HG02571 (cell line): Measurements from ENCODE around the gene SORL1-AS1.
"Not testable (repeated sequence)": the region's sequence is repeated elsewhere in the genome, so short reads cannot be mapped to it uniquely, and the experiment has no call there.

Experiments used
- ATAC-seq: cut with Tn5 transposase; IDR thresholded peaks from one replicate; pipeline ENCODE4 v1.9.1; 2021; ENCODE audit warnings: mild to moderate bottlenecking, moderate library complexity; ENCODE audit not compliant: unreplicated experiment

The SORL1-AS1 gene

DNA sequence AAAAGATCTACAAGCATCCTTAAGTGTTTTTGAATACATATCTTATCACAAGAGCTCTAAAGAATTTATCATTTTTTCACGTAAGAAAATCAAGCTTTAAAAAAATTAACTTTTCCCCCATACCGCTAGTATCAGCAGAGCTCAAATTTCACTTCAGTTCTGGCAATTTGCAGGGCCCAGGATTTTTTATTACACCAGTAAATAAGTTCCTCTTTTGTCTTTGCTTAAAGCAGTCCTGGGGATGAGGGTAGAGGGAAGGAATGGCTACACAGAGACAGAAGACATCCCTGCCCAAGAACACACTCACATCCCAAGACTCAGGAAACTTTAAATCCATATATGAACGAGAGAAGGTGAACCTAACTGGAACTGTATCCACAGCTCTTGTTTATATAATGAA, 23.2 kb downstream of the SORL1-AS1 start:
- no peak for ATAC-seq

DNA sequence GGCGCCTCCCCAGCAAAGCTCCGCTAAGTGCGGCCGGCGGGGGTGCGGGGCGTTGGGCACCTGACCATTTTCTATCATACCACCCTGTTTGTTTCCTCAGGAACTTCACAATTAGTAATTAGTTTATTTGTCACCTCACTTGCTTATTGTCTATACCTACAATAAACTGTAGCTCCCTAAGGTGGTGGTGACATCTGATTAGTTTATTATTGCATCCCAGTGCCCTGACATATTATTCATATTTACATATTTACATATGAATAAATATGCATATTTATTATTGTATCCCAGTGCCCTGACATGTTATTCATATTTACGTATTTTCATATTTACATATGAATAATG, 25.4 kb downstream of the SORL1-AS1 start:
- ATAC-seq, result no peak

DNA sequence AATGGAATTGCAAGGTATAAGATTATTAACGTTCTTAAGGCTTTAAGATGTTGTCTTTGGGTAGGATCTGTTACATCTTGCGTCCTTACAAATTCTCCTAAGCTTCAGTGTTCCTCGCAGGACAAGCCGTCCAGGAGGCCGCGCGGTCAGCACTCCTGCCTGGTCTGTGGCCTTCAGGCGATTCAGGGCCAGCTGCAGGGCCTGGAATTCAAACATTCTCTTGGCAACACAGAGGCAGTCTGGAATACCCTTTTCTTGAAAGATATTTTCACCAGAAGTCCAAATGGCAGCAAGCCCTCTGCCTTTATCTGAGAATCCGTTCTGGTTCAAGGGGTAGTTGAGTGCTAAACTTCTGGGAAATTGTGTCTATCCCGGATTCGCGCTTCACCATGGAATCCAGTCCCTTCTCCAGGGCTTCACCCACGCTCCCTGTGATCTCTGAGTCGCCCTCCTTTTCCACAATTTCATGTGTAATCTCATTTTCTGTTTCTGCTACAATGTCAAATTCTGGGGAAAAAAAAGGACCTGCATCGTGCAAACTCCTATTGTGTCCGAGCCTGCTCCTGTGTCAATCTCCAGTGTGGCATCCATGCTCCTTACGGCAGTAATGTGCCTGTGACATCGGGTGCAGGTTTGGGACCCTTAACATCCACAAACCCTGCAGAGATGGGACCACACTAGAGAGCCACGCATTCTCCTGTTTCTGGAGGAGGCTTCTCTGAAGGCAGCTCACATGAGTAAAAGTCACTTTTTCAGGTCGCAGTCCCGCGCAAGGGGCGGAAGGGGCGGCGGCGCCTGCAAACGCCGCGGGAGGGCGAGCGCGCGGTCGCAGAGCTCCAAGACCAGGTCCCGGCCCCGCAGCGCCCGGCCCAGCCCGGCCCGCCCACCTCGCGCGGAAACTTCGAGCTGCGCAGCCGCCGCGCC, 26.0 kb downstream of the SORL1-AS1 start:
- ATAC-seq, result no peak

DNA sequence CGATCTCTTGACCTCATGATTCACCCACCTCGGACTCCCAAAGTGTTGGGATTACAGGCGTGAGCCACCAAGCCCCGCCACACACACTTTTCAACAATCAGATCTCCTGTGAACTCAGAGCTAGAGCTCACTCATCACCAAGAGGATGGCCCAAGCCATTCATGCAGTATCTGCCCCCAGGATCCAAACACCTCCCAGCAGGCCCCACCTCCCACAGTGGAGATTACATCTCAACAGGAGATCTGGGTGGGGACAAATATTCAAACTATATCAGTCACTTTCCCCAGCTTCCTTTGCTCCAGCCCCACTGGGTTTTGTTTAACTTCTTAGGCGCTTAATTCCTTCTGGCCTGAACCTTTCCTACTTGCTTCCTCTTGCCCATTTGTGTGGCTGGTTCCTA, 26.9 kb downstream of the SORL1-AS1 start:
- ATAC-seq, result no peak

DNA sequence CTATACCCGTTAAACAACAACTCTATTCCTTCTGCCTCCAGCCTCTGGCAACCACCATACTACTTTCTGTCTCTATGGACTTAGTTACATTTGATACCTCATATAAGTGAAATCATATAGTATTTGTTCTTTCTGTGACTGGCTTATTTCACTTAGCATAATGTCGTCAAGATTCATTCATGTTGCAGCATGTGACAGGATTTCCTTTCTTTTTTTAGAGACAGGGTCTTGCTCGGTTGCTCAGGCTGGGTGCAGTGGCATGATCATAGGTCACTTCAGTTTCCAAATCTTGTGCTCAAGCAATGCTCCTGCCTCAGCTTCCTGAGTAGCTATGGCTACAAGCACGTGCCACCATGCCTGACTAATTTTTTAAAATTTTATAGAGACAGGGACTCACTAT, 30.1 kb downstream of the SORL1-AS1 start:
- no peak for ATAC-seq

DNA sequence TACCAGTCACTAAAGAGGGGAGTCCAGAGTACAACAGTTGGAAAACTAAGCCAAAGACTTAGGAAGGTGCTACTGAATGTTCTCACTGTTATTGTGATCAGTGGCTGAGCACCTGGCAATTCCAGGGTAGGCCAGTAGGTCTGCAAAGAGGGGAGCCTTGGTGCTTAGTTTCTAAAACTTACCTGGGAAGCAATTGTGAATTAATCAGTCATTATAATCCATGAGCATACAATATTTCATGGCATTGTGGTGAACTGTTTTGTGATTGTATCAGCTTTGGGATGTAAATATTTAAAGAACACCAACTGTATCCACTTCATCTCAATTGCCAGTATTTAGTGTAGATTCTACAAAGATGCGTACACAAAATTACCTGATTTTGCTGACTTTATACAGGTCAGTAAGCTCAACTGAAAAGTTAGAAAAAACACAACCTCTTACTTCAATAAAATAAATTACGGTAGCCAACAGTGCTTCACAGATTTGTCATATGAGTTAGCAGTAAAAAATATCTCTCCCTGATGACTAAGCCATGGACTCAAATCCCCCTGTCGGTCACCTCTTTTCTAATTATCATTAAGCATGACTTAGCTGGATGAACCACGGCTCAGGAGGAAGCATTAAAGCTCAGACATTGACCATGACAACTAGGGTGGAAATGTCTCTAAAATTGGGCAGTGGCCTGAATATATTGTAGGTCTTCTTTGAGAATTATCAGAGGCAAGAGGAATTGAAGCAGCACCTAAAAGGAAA, 31.4 kb downstream of the SORL1-AS1 start:
- no peak for ATAC-seq

DNA sequence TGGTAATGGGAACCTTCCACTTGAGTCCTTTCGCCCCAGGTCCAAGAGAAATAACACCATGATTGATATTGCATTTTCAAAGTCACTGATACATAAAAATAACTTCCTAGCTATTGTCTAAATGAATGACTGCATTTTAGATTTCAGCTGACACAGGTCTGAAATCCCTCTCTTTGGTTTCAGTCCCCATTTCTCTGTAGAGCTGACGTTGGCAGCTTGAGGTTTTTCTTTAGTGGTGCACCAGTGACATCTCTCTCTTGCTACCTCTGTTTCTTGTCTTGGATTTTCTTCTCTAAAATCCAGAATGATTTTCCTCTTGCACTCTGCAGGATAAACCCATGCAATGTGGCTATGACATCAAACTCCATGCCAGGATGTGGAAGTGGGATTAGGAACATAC, 32.4 kb downstream of the SORL1-AS1 start:
- no peak for ATAC-seq

DNA sequence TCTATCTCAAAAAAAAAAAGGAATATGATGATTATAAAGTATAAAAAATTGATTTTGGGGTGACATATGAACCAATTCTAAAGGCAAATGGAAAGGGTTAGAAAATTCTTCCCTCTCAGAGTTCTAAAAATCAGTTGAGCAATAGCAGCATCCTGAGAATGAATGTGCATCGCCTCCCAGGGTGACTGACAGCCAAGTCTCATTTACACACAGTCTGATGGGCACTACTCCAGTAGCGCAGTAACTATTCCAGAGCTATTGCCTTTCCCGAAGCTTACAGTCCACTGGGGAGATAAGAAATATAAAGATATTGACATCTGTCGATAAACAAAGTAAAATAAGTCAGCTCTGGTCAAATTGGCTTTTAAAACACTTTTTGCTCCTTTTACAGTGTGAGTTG, 32.9 kb downstream of the SORL1-AS1 start:
- ATAC-seq, result no peak

DNA sequence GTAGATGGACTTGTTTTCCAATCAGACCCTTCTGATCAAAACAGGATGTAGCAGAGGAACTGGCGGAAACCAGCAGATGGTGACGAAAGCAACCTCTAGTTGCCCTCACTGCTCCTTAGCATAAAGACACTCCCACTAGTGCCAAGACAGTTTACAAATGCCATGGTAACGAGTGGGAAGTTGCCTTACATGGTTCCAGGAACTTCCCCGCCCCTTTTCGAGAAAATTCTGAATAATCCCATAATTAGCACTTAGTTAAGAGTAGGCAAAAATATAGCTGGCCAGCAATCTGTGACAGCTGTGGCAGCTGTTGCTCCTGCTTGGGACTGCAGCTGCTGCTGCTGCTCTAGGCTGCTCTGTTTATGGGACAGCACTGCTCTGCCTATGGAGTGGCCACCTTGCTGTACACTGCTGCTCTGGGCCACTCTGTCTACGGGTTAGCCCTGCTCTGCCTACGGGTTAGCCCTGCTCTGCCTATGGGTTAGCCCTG, 34.1 kb downstream of the SORL1-AS1 start:
- ATAC-seq, result no peak

DNA sequence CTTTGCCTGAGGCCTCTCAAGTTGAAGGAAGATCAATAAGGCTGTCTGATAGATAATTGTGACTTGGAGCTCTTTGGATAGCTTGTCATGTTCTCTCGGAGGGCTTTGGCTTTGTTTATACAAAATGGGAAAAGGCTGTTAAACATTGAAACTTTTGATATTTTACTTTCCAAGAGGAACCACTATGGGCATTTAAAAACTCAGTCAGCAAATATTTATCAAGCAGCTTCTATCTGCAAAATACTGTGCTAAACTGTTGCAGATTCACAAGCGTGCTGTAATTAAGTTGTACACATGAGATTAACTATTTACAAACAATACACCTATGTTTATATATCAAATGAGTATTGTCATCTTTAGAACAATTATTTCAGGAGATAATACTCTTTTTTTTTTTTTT, 35.2 kb downstream of the SORL1-AS1 start:
- ATAC-seq, result no peak

DNA sequence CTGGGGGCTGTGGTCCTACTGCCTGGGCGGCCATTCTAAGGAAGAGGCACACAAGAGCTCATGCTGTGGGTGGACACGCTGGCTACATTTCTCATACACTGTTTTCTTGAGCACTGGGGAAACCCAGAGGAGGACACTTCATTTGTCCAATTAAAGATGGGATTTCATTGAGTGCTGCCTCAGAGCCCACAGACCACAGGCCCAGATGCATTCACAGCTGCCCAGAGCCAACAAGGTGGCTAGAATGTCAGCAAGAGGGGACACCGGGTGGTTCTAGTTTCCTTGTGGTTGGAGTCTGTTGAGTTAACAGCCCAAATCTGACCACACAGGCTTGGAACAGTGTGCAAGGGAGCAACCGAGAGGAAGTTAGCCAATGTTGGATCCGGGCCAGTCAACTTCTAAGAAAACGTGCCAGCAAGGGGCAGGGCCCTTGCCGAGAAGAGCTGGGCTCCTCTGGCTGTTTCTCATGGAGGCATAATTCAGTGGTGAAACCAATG, 35.7 kb downstream of the SORL1-AS1 start:
- ATAC-seq, result no peak

DNA sequence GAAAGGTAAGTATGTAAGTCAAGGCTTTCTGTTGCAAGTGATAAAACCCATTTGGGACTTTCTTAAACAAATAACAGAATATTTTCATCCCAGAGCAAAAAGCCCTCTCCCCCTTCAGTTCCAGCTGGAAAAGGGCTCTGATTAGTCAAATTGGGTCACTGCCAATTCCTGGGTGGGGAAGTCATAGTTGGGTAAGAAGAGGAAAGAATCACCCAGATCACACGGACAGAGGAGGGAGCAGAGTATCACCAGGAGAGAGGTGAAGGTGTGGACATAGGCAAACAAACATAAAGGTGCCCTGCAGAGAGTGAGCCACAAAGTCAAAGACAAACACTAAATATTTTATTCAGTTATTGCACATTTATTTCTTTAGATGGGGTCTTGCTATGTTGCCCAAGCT, 36.9 kb downstream of the SORL1-AS1 start:
- no peak for ATAC-seq

DNA sequence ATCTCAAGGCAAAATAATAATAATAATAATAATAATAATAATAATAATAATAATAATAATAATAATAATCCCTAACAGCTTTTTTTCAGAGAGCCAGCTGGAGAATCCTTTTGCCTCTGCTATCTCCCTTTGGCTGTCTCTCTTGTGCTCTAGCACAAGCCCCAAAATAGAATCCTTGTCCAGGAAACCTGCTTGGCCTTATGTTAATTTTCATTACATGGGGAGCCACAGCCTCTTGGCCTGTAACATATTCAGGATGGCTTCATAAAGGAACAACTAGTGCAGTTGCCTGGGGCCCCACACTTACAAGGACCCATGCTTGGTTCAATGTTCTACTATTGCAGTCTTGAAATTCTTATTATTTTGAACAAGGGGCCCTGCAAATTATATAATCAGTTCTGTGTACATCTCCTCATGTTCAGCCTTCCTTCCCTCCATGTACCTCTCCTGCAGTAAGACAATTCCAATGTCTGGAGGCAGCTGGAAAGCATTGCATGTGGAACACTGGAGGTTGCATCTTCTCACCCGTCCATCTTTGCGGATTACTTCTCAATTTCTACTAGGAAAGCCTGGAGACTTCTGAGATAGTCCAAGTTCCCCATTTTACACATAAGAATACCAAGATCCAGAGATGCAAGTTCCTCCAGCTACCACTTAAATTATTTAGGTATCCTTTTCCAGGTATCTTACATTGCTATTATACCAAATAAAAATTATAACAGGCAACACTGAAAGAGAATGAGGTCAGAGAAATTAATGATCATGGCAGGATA, 38.4 kb downstream of the SORL1-AS1 start:
- no peak for ATAC-seq

DNA sequence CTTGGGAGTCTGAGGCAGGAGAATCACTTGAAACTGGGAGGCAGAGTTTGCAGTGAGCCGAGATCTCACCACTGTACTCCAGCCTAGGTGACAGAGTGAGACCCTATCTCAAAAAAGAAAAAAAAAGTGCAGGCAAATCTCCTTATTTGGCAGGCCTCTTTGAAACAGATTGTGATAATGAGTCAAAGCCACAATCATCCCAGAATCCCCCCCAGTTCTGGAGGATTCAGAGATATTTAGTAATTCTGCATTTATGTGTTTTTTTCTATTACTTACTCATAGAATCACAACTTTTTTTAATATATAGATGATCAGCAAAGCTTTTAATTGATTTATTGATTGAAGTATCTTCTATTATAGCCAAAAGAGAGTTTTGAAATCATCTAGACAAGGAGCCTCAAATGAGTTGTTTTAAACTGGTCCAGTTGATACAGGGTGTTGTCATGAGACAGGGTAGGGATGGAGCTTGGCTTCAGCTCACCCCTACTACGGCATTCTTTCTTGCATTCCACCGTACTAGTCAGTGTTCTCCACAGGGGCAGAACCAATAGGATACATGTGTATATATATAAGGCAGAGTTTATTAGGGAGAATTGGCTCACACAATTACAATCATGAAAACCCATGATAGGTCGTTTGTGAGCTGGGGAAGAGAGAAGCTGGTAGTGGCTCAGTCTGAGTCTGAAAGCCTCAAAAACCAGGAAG, 39.9 kb downstream of the SORL1-AS1 start:
- no peak for ATAC-seq

DNA sequence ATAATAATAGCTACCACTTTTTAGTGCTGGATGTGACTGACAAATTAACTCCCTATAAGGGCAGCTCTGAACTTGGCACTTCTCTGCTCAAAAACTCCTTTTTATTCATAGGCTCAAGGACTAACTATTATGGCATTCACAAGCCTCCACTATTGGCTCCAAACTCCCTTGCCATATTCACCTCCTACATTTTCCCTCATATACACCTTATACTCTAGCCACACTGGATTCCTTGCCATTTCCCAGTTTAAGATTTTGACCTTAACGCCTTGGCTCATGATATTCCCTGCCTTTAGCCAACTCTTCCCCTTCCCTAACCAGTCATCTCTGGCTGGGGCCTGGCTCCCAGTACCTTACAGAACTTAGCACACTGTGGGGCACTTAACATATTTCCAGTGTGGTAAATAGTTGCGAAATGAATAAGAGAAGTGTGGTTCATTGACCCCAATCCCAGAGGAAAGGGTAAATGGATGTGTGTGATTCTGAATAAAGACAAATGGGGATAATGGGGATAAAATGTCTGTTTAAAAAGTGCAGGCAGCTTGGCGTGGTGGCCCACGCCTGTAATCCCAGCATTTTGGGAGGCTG, 40.7 kb downstream of the SORL1-AS1 start:
- ATAC-seq, result no peak

DNA sequence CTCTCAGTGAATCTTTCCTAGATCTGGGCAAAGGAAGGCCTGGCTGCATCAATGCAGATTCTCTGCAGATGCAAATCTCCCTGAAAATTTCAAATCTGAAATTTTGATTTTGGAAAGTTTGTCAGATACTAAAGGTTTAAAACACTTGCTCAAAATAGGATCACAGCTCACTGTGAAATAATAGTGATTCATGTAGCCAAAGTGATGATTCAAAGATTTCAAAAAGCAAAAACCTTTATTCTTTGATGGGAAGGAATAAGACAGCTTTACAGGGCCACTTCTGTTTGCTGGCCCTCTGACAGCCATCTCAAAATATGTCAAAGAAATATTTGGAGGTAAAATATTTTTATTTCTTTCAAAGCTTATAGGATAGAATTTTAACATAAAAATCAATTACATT, 41.4 kb downstream of the SORL1-AS1 start:
- not testable (repeated sequence) for ATAC-seq

DNA sequence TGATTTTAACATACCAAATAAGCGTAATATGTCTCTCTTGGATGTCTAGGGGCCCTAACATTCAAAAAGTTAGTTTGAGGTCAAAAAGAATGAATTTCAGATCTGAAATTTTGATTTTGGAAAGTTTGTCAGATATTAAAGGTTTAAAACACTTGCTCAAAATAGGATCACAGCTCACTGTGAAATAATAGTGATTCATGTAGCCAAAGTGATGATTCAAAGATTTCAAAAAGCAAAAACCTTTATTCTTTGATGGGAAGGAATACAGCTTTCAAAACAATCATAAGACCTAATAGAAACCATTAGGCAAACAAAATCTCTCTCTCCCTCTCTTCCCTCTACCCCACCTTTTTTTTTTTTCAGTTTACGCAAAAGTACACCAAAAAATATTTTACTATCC, 42.7 kb downstream of the SORL1-AS1 start:
- ATAC-seq, result not testable (repeated sequence)

DNA sequence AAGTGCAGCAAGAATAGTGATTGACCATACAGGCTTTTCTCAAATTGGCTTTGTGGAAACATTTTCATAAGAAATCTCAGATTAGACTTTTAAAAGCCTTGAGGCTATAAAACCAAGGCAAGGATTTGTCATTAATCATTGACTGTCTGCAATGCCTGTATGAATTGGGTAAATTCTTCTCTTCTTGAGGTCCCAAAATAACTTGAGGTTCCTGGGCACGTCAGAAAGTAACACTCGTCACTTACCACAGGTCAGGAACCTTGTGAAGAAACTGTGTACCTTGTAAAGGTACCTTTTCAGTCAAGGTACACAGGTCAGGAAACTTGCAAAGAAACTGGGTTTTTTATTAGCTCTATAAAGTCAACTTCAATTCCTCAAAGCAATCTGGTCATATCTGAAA, 43.9 kb downstream of the SORL1-AS1 start:
- ATAC-seq, result no peak

DNA sequence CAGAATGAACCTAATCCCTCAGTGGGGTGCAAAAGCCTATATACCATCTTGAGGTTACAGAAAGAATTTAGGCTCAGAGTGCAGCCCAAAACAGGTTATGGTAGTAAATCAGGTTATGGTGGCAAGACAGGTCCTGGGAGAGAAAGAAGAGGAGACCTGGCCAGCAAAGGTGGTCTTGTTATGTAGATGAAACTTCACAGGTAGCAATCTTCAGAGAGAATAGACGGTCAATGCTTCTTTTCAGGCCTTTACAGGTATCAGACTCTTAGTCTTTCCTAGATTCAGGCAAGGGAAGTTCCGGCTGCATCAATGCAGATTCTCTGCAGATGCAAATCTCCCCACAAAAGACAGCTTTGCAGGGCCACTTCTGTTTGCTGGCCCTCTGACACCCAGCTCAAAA, 46.5 kb downstream of the SORL1-AS1 start:
- ATAC-seq, result no peak

DNA sequence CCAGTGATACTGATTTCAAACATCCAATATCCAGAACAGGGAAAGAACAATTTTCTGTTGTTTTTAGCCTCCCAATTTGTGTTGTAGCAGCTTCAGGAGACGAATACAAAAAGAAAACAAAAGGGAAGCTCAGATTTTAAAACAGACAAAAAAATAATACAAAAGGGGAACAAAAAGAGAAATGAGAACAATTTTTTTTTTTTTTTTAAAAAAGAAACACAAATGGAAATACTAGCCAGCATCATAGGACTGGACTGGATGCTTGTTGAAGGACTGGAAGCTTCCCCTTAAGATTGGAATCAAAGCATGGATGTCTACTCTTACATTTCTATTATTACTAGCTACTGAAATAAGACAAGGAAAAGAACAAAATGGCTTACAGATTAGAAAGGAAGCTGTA, 47.1 kb downstream of the SORL1-AS1 start:
- no peak for ATAC-seq
